H1 (cell line): Measurements from ENCODE around the gene SV2B. TPM values are rescaled to one million over a fixed set of nuclear protein-coding genes. Genes with fewer than 3 reads are reported as not detected.

Experiments
- CTCF ChIA-PET: fragments of 300-600 bp; sonication (Branson Sonifier 250); formaldehyde crosslinking; loops from one replicate; lab custom pipeline; 2021; ENCODE audit not compliant: partially characterized antibody; lab: Charles Lee
- POLR2A ChIA-PET: fragments of 300-600 bp; sonication (Branson Sonifier 250); formaldehyde crosslinking; loops from one replicate; lab custom pipeline; 2021; ENCODE audit warnings: inconsistent platforms; ENCODE audit not compliant: partially characterized antibody; lab: Charles Lee
- DNase-seq, 2 experiments: peaks; one replicate each; pipeline versions ENCODE4 v3.0.0 to v3.0.0-alpha.2; 2010 to 2022; ENCODE audit warnings: low spot score in 2 of 2, low read depth in 1 of 2, mixed read lengths in 1 of 2
- FAIRE-seq: peaks from 2 replicates; lab custom pipeline; 2011; peaks lifted over from hg19 to GRCh38; lab: Jason Lieb, UNC
- H2AFZ ChIP-seq: 2 replicates; pipeline ENCODE4 v1.8.1; 2012; ENCODE audit warnings: low read length, inconsistent platforms
- H2AK5ac ChIP-seq: 2 replicates; pipeline ENCODE4 v1.6.1; 2013; ENCODE audit warnings: low read depth, low read length
- H2BK120ac ChIP-seq: replicated peaks from 2 replicates; pipeline ENCODE3; 2013; ENCODE audit warnings: low read depth, low read length, inconsistent platforms
- H2BK12ac ChIP-seq: 2 replicates; pipeline ENCODE4 v1.6.1; 2013; ENCODE audit warnings: low read depth, low read length
- H2BK15ac ChIP-seq: 2 replicates; pipeline ENCODE4 v1.6.1; 2013; ENCODE audit warnings: low read length
- H2BK20ac ChIP-seq: 2 replicates; pipeline ENCODE4 v1.6.1; 2013; ENCODE audit warnings: low read length
- H2BK5ac ChIP-seq: 2 replicates; pipeline ENCODE4 v1.6.1; 2013; ENCODE audit warnings: low read depth, low read length
- H3K14ac ChIP-seq: 2 replicates; pipeline ENCODE4 v1.6.1; 2013; ENCODE audit warnings: inconsistent platforms; ENCODE audit not compliant: insufficient read length
- H3K18ac ChIP-seq: 2 replicates; pipeline ENCODE4 v1.6.1; 2013; ENCODE audit warnings: low read length; ENCODE audit errors: extremely low read depth
- H3K23ac ChIP-seq: 2 replicates; pipeline ENCODE4 v1.6.1; 2013; ENCODE audit warnings: inconsistent platforms; ENCODE audit not compliant: insufficient read length
- H3K23me2 ChIP-seq: 2 replicates; pipeline ENCODE4 v1.6.1; 2013; ENCODE audit warnings: low read depth, low read length
- H3K27ac ChIP-seq: 2 replicates; pipeline ENCODE4 v1.6.1; 2011; ENCODE audit warnings: low read depth, low read length, inconsistent platforms
- H3K27me3 ChIP-seq, 4 experiments: replicated peaks in 1 of 4; 1 replicate in 1 of 4; 2 replicates in 3 of 4; pipeline versions ENCODE4 v1.6.1 to v1.8.1; 2011 to 2013; ENCODE audit warnings: low read length in 3 of 4, mild to moderate bottlenecking in 3 of 4, inconsistent platforms in 2 of 4, mixed read lengths in 2 of 4, moderate library complexity in 1 of 4; ENCODE audit not compliant: control insufficient read depth in 3 of 4, insufficient read depth in 3 of 4; ENCODE audit errors: extremely low read depth in 1 of 4
- H3K36me3 ChIP-seq, 4 experiments: 2 replicates each; pipeline versions ENCODE4 v1.6.1 to v1.8.1; 2011 to 2013; ENCODE audit warnings: mild to moderate bottlenecking in 4 of 4, low read length in 3 of 4, moderate library complexity in 2 of 4, control low read depth in 1 of 4, inconsistent platforms in 1 of 4; ENCODE audit not compliant: insufficient read depth in 4 of 4, control insufficient read depth in 2 of 4
- H3K4ac ChIP-seq: replicated peaks from 2 replicates; pipeline ENCODE3; 2013; ENCODE audit warnings: low read length, low read depth, mixed read lengths, inconsistent platforms; ENCODE audit not compliant: insufficient read length
- H3K4me1 ChIP-seq, 4 experiments: replicated peaks in 1 of 4; 1 replicate in 1 of 4; 2 replicates in 3 of 4; pipeline versions ENCODE4 v1.6.1 to v1.8.1; 2011 to 2013; ENCODE audit warnings: low read length in 3 of 4, inconsistent platforms in 2 of 4, mixed read lengths in 1 of 4; ENCODE audit not compliant: insufficient read depth in 4 of 4, control insufficient read depth in 3 of 4
- H3K4me2 ChIP-seq, 2 experiments: 2 replicates each; pipeline versions ENCODE4 v1.6.1 to v1.8.1; 2011 to 2013; ENCODE audit warnings: low read depth in 2 of 2, low read length in 2 of 2, control low read depth in 1 of 2, inconsistent platforms in 1 of 2, mild to moderate bottlenecking in 1 of 2; ENCODE audit not compliant: insufficient read depth in 1 of 2
- H3K4me3 ChIP-seq, 4 experiments: fragments of 200-600, 300-600 bp in 1 of 4; sonication (generic), shearing (Covaris generic), sonication (Bioruptor Twin) in 1 of 4; 2 replicates each; pipeline versions ENCODE4 v1.5.1 to v1.8.1; 2011 to 2016; ENCODE audit warnings: low read length in 4 of 4, low read depth in 3 of 4, control low read depth in 2 of 4, inconsistent platforms in 2 of 4, mild to moderate bottlenecking in 2 of 4, mixed read lengths in 1 of 4, moderate library complexity in 1 of 4; ENCODE audit not compliant: insufficient read depth in 2 of 4; ENCODE audit errors: extremely low read depth in 1 of 4
- H3K56ac ChIP-seq: replicated peaks from 2 replicates; pipeline ENCODE3; 2013; ENCODE audit warnings: low read depth, mild to moderate bottlenecking, mixed read lengths, low read length, inconsistent platforms; ENCODE audit not compliant: insufficient read length
- H3K79me1 ChIP-seq: 2 replicates; pipeline ENCODE4 v1.6.1; 2013; ENCODE audit warnings: low read depth, low read length, control low read depth
- H3K79me2 ChIP-seq, 2 experiments: 2 replicates each; pipeline versions ENCODE4 v1.6.1 to v1.8.1; 2012 to 2013; ENCODE audit warnings: low read length in 2 of 2, mild to moderate bottlenecking in 2 of 2, inconsistent platforms in 1 of 2; ENCODE audit not compliant: insufficient read depth in 2 of 2, control insufficient read depth in 1 of 2
- H3K9ac ChIP-seq, 4 experiments: replicated peaks in 1 of 4; 1 replicate in 1 of 4; 2 replicates in 3 of 4; pipeline versions ENCODE4 v1.6.1 to v1.8.1; 2011 to 2013; ENCODE audit warnings: low read depth in 3 of 4, low read length in 3 of 4, control low read depth in 2 of 4, mild to moderate bottlenecking in 2 of 4, moderate library complexity in 2 of 4, inconsistent platforms in 1 of 4; ENCODE audit errors: extremely low read depth in 1 of 4
- H3K9me3 ChIP-seq, 2 experiments: 2 replicates each; pipeline versions ENCODE4 v1.6.1 to v1.8.1; 2012 to 2013; ENCODE audit warnings: mild to moderate bottlenecking in 2 of 2, moderate library complexity in 2 of 2, control low read depth in 1 of 2, inconsistent platforms in 1 of 2, low read depth in 1 of 2, low read length in 1 of 2, mixed read lengths in 1 of 2; ENCODE audit not compliant: insufficient read depth in 2 of 2
- H4K20me1 ChIP-seq, 2 experiments: replicated peaks in 1 of 2; 2 replicates each; pipeline versions ENCODE3 to v1.8.1; 2011 to 2013; ENCODE audit warnings: inconsistent platforms in 2 of 2, low read length in 2 of 2, mild to moderate bottlenecking in 1 of 2; ENCODE audit not compliant: insufficient read depth in 2 of 2, control insufficient read depth in 1 of 2
- H4K5ac ChIP-seq: 2 replicates; pipeline ENCODE4 v1.6.1; 2013; ENCODE audit warnings: low read length, low read depth, mixed read lengths, inconsistent platforms; ENCODE audit not compliant: insufficient read length
- H4K8ac ChIP-seq: 2 replicates; pipeline ENCODE4 v1.8.0; 2013; ENCODE audit warnings: mild to moderate bottlenecking, moderate library complexity, low read length, inconsistent platforms; ENCODE audit not compliant: insufficient read depth; ENCODE audit errors: extremely low read depth
- H4K91ac ChIP-seq: replicated peaks from 2 replicates; pipeline ENCODE3; 2013; ENCODE audit warnings: low read length, mixed read lengths, inconsistent platforms; ENCODE audit not compliant: insufficient read length
- ATF3 ChIP-seq: IDR thresholded peaks from 2 replicates; pipeline ENCODE4 v1.6.1; 2011; ENCODE audit warnings: low read depth, mild to moderate bottlenecking, low read length; ENCODE audit not compliant: insufficient read depth
- CHD1 ChIP-seq: IDR thresholded peaks from 2 replicates; pipeline ENCODE4 v1.6.1; 2012; ENCODE audit warnings: low read depth, low read length, improper control_type of control experiment
- GABPA ChIP-seq: IDR thresholded peaks from 2 replicates; pipeline ENCODE4 v1.6.1; 2011; ENCODE audit warnings: mild to moderate bottlenecking, low read length, moderate library complexity, borderline replicate concordance; ENCODE audit not compliant: insufficient read depth
- GTF2F1 ChIP-seq: IDR thresholded peaks from 2 replicates; pipeline ENCODE4 v1.6.1; 2012; ENCODE audit warnings: low read depth, low read length, improper control_type of control experiment, borderline replicate concordance
- KDM5A ChIP-seq: fragments of 200-600 bp; IDR thresholded peaks from 2 replicates; pipeline ENCODE4 v1.7.1; 2012; ENCODE audit warnings: mild to moderate bottlenecking, low read length, inconsistent platforms, mixed read lengths
- RAD21 ChIP-seq, 2 experiments: IDR thresholded peaks in 1 of 2; conservative IDR thresholded peaks in 1 of 2; 2 replicates each; pipeline ENCODE4 v1.6.1; 2011; ENCODE audit warnings: low read depth in 2 of 2, low read length in 2 of 2, improper control_type of control experiment in 1 of 2, inconsistent platforms in 1 of 2, mild to moderate bottlenecking in 1 of 2, moderate library complexity in 1 of 2
- RBBP5 ChIP-seq: IDR thresholded peaks from 2 replicates; pipeline ENCODE4 v1.7.1; 2012; ENCODE audit warnings: low read depth, mild to moderate bottlenecking, inconsistent platforms, low read length, moderate library complexity, borderline replicate concordance
- RXRA ChIP-seq: IDR thresholded peaks from 2 replicates; pipeline ENCODE4 v1.6.1; 2011; ENCODE audit warnings: low read depth, mild to moderate bottlenecking, low read length, moderate library complexity; ENCODE audit not compliant: insufficient read depth
- SIN3A ChIP-seq, 2 experiments: IDR thresholded peaks in 1 of 2; conservative IDR thresholded peaks in 1 of 2; 2 replicates each; pipeline ENCODE4 v1.6.1; 2011 to 2012; ENCODE audit warnings: low read length in 2 of 2, improper control_type of control experiment in 1 of 2, low read depth in 1 of 2, mild to moderate bottlenecking in 1 of 2
- SIRT6 ChIP-seq: IDR thresholded peaks from one replicate; pipeline ENCODE4 v1.7.1; 2012; ENCODE audit warnings: low read length, inconsistent platforms
- SIX5 ChIP-seq: IDR thresholded peaks from 2 replicates; pipeline ENCODE4 v1.6.1; 2011; ENCODE audit warnings: mild to moderate bottlenecking, low read depth, low read length
- SUZ12 ChIP-seq: fragments of 200-600 bp; sonication (generic); IDR thresholded peaks from 2 replicates; pipeline ENCODE4 v1.6.1; 2012; ENCODE audit warnings: mild to moderate bottlenecking, inconsistent platforms, low read length, moderate library complexity, mixed read lengths
- TAF7 ChIP-seq: optimal IDR thresholded peaks from 2 replicates; pipeline ENCODE3; 2011; ENCODE audit warnings: low read depth, mild to moderate bottlenecking, inconsistent platforms, low read length, moderate library complexity, borderline replicate concordance
- WGBS, 2 experiments: shearing (Covaris generic) in 1 of 2; methylation state at CpG; one replicate each; pipeline versions ENCODE4 v1.1.6 to v1.1.7; 2013 to 2015; ENCODE audit warnings: low lambda C conversion rate in 2 of 2, mixed read lengths in 2 of 2, inconsistent platforms in 1 of 2, low coverage in 1 of 2, missing lambda C conversion rate in 1 of 2; ENCODE audit not compliant: insufficient replicate concordance in 2 of 2, insufficient coverage in 1 of 2, insufficient read length in 1 of 2; ENCODE audit errors: extremely low coverage in 1 of 2, missing lambda C conversion rate in 1 of 2; 5-methylcytosine and 5-hydroxymethylcytosine counted together
- polyA plus RNA-seq, 7 experiments: library from polyadenylated mRNA; depleted of rRNA in 3 of 7; stranded (reverse) in 5 of 7; unstranded in 2 of 7; fragments of >200 nt in 5 of 7; fragments of 200-250 nt in 2 of 7; gene quantifications; 1 replicate in 5 of 7; 2 replicates in 1 of 7; 4 replicates in 1 of 7; pipeline versions ENCODE4 v1.2.1 to v1.2.3, GENCODE V29; 2011 to 2013; ENCODE audit warnings: missing spikeins in 2 of 7, mixed read lengths in 2 of 7
- total RNA-seq: library from RNA; stranded (reverse); fragmentation: NEBNext Ultra II Directional; extraction: Animal tissue kit (Norgen Biotek cat#: 25700); gene quantifications from 2 replicates; pipeline ENCODE4 v1.2.1, GENCODE V29; 2021

The SV2B gene
- total and polyA plus RNA-seq, 2 of the 8 experiments (the other 6 are each of a cell fraction or from before 2014, with no cell fraction given): 0.09 to 0.20 TPM

GRCh38 chr15:91231703-91232102, 131.6 kb downstream of the SV2B start:
- Histone ChIP-seq H2BK5ac (no peak overlapping the region), H2BK120ac (no peak overlapping the region), H3K79me1 (no peaks in the 10 kb centered on the region), H3K4me2 (no peak overlapping the region), H3K79me2 (no peaks in the 10 kb centered on the region), H4K5ac (no peak overlapping the region), H3K9ac (no peak overlapping the region), H4K91ac (no peak overlapping the region), H3K18ac (no peak overlapping the region), H3K4me1 (0 out of 7 replicates have a peak, but pooled peaks cover 0 to 3% (median 0%) of the 10 kb centered on the region in 4 experiments), H4K20me1 (no peaks in the 10 kb centered on the region), H3K36me3 (no peaks in the 10 kb centered on the region), H2AFZ (no peak overlapping the region), H4K8ac (no peak overlapping the region), H3K14ac (no peak overlapping the region), H2BK15ac (no peak overlapping the region), H3K23me2 (no peaks in the 10 kb centered on the region), H3K56ac (no peak overlapping the region), H3K27ac (no peak overlapping the region), H3K4me3 (no peak overlapping the region), H3K27me3 (no peaks in the 10 kb centered on the region), H2BK20ac (no peak overlapping the region), H2AK5ac (no peak overlapping the region), H3K23ac (no peak overlapping the region), H3K4ac (no peak overlapping the region), H2BK12ac (no peak overlapping the region), H3K9me3 (no peaks in the 10 kb centered on the region)
- ChIA-PET CTCF (interaction anchor here (1.1 to 9.6 kb wide), 7 partner anchors 9 to 198 kb away, joined by 3 to 145 read pairs (median 4); no protein-coding TSS in a partner anchor), POLR2A (no interaction called here)
- no peak for FAIRE-seq
- 91% methylated on average over 6 of the region's 6 CpGs; no CpG with 5 or more reads in 1 of the 2 experiments for WGBS, 2 experiments
- no peak for DNase-seq
- no peak for TF ChIP-seq TAF7
- TF ChIP-seq RBBP5: no peak
- TF ChIP-seq SUZ12: no peak
- TF ChIP-seq RAD21 (IDR thresholded peaks at IDR 0.05 in 1 of 2, conservative IDR thresholded peaks at IDR 0.05 in 1 of 2; ENCODE audit: low read depth in 2 of 2, low read length in 2 of 2): no peak
- TF ChIP-seq GABPA: no peak
- TF ChIP-seq GTF2F1: no peak
- TF ChIP-seq SIN3A (conservative IDR thresholded peaks at IDR 0.05 in 1 of 2, IDR thresholded peaks at IDR 0.05 in 1 of 2; ENCODE audit: low read depth in 1 of 2, low read length in 2 of 2): no peak
- no peak for TF ChIP-seq SIX5
- TF ChIP-seq RXRA: no peak
- no peak for TF ChIP-seq KDM5A
- no peak for TF ChIP-seq ATF3
- no peak for TF ChIP-seq CHD1
- no peak for TF ChIP-seq SIRT6
